COLO829 (cell line): ENCODE data around the gene ZAP70.

Experiments used
- DNase-seq: peaks from one replicate; pipeline ENCODE4 v3.0.0; 2012; ENCODE audit warnings: low spot score

ZAP70 gene

GRCh38 chr2:97788986-97789644 lies 75.7 kb downstream of the ZAP70 start:
- no peak for DNase-seq
